Epithelial cell of proximal tubule (primary cell): ENCODE results near the gene CLCNKA. TPM values are rescaled to one million over a fixed set of nuclear protein-coding genes. Genes with fewer than 3 reads are reported as not detected.
A peak's percentile ranks its signal among the peaks of the same experiment; 100 is the strongest.

Experiments
- DNase-seq: peaks from one replicate; pipeline ENCODE4 v3.0.0-alpha.2; 2011; ENCODE audit warnings: low read depth
- H3K4me3 ChIP-seq: 2 replicates; pipeline ENCODE4 v1.5.1; 2011; ENCODE audit warnings: low read depth, mild to moderate bottlenecking, low read length
- total RNA-seq: library from RNA; depleted of rRNA; stranded (reverse); fragments of >200 nt; gene quantifications from 2 replicates; pipeline ENCODE4 v1.2.3, GENCODE V29; 2015
- TF ChIP-seq, protein P1 (sequence below): conservative IDR thresholded peaks from 2 replicates; pipeline ENCODE4 v1.5.1; 2012; ENCODE audit warnings: low read depth, mild to moderate bottlenecking, low read length

The CLCNKA gene
- total RNA-seq, 1 donor from 2014 or later = not detected

DNA sequence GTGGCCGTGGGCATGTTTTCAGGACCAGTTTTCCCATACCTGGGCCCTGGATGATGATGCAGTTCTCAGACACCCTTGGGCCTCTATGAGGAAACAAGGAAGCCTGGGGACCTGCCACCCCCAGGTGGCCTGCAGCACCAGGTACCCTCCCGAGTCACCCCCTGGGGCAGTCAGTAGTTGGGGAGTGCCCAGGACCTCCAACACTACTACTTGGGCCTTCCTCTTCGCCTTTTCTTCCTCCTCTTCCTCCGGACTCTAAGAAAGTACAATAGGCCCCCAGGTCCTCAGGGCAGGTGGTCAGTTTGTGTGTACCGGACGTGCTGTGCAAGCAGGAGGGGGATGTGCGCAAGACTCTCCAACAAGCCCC lies 29.7 kb upstream of the CLCNKA start:
- no peak overlapping the region for H3K4me3 ChIP-seq
- TF ChIP-seq, protein P1, sequence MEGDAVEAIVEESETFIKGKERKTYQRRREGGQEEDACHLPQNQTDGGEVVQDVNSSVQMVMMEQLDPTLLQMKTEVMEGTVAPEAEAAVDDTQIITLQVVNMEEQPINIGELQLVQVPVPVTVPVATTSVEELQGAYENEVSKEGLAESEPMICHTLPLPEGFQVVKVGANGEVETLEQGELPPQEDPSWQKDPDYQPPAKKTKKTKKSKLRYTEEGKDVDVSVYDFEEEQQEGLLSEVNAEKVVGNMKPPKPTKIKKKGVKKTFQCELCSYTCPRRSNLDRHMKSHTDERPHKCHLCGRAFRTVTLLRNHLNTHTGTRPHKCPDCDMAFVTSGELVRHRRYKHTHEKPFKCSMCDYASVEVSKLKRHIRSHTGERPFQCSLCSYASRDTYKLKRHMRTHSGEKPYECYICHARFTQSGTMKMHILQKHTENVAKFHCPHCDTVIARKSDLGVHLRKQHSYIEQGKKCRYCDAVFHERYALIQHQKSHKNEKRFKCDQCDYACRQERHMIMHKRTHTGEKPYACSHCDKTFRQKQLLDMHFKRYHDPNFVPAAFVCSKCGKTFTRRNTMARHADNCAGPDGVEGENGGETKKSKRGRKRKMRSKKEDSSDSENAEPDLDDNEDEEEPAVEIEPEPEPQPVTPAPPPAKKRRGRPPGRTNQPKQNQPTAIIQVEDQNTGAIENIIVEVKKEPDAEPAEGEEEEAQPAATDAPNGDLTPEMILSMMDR = no peak
- no peak for DNase-seq

DNA sequence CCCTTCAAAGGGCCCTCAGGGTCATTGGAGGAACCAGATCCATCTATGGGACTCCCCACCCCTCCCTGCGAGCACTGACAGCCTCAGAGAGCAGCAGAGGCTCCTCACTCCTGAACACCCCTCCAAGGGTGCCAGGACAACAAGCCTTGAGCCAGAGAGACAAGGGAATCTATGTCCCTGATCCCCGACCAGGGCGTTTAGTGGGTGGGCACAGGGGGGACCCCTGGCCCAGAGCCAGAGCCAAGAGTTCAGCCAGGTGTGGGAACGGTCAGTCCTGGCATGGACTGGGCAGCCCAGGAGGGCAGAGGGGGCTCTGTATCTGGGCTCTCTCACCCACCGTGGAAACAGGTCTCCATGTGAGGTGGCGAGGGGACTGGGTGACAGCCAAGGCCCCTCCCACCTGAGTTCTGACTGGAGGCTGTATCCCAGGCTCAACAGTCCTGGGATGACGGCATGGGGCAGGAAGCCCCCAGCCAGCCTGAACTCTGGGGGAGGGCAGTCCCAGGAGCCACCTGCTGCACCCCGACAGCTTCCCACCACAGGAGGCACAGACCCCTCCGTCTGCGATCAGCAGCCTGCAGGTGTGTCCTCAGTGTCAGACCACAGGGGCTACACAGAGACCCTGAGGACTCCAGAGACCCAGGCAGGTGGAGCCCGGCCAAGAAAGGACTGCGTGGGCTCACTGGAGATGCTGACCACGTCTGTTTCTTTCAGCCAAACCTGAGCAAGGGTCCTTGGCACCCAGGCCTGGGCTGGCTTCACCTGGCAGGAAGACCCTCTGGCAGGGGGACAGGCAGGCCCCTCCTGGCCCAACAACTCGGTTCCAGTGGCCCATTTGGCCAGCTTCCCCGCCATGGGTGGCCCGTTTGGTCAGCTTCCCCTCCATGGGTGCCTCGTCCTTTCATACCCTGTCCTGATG lies 29.0 kb upstream of the CLCNKA start:
- H3K4me3 ChIP-seq = no peak overlapping the region
- TF ChIP-seq, protein P1 = no peak
- no peak for DNase-seq

DNA sequence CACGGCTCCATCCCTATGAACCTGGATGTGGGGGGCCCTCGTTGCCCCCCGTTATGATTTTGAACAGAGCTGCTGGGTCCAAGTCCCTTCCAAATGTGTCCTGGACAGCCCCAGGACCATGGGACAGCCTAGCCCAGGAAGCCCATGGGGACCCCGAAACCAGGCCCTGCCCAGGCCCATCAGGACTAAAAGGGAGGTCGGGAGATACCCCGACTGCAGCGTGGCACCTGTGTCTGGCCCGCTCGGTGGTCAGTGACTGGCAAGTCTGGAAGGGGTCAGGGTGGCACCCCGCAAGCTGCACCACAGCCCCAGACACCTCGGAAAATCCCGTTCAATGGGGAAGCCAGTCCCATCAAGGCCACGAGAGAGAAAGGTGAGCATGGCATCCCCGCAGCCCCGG lies 28.2 kb upstream of the CLCNKA start:
- no peak overlapping the region for H3K4me3 ChIP-seq
- TF ChIP-seq, protein P1 = no peak
- no peak for DNase-seq

DNA sequence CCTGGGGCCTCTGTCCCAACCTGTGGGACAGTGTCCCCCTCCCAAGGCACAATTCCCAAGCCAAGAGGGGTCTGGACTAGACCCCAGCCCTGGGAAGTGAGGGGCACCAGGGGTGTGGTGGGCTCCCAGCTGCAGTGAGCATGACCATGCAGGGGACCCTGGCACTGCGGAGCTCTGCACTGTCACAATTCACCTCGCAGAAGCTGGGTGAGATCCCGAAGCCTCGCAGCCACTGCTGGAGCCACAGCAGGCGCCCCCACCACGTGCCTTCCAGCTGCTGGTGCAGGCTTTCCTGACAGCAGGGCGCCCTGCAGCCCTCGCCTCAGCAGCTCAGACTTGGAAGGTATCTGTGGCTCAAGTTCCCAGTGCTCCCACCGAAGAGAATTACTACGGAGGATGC lies 27.8 kb upstream of the CLCNKA start:
- TF ChIP-seq, protein P1 = no peak
- H3K4me3 ChIP-seq = no peak overlapping the region
- no peak for DNase-seq

DNA sequence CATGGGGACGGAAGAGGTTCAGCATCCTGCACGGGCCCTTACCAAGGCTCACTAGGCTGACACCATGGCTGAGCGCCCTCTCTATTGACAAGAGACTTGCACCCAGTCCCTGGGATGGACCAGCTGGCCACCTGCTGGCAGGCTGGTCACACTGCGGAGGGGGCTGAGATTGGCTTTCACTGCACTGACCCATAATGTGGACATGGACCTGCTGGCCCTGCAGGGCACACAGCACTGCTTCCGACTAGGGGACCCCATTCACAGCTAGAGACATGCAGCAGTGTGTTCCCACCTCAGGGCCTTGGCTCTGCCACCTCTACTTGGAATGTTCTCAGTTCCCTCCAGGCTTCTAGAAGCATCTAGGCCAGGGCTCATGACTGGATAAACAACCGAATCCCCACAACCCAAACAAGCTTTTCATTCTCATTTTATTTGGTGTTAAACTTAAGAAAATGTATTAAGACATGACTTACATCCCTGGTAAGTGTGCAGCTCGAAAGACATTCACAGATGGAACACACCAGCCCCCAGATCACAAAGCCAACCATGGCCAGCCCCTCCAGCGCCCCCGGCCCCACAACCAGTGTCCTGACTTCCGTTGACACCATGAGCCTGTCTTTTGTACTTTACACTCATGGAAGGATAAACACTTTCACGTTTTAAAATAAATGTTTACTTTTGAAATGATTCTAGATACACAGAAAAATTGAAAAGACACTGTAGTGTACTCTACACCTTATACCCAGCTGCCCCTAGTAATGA lies 27.1 kb upstream of the CLCNKA start:
- TF ChIP-seq, protein P1 = peak; percentile 89
- no peak for DNase-seq
- no peak overlapping the region for H3K4me3 ChIP-seq

DNA sequence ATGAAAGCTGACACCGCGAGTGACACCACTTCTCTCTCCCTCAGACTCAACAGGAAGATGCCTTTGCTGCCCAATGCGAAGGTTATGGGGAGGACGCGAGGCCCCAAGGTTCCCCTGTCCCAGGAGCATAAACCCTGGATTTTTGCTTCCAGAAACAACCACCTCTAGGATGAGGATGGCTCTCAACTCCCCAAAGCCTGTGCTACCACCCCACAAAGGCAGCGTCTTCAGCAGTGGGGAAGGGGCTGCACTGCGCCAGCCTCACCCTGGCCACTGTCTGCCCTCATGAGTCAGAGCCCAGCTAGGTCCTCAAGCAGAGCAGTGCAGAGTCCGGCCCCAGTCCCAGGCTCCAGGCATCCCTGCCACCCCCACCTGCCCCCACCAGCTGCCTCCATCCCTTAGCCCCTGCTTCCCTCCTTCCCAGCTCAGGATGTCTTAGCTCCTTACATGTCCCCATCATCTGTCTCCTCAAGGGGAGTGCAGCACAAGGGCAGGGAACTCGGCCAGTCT lies 24.7 kb upstream of the CLCNKA start:
- DNase-seq = no peak
- no peak overlapping the region for H3K4me3 ChIP-seq
- TF ChIP-seq, protein P1 = no peak
